Stimulated activated CD4-positive, alpha-beta T cell treated with anti-CD3 and anti-CD28 coated beads, TNF-alpha, amount 100 ng/mL, for 4 hours (primary cell): ENCODE results near the gene ALDH3B2.
A peak's percentile ranks its signal among the peaks of the same experiment; 100 is the strongest.
"Not testable (repeated sequence)": the region's sequence is repeated elsewhere in the genome, so short reads cannot be mapped to it uniquely, and the experiment has no call there.

Source experiments
- DNase-seq, 3 experiments: peaks; one replicate each; pipeline ENCODE4 v3.0.0-alpha.2; 2020; ENCODE audit warnings: low read depth in 3 of 3

Gene ALDH3B2

DNA sequence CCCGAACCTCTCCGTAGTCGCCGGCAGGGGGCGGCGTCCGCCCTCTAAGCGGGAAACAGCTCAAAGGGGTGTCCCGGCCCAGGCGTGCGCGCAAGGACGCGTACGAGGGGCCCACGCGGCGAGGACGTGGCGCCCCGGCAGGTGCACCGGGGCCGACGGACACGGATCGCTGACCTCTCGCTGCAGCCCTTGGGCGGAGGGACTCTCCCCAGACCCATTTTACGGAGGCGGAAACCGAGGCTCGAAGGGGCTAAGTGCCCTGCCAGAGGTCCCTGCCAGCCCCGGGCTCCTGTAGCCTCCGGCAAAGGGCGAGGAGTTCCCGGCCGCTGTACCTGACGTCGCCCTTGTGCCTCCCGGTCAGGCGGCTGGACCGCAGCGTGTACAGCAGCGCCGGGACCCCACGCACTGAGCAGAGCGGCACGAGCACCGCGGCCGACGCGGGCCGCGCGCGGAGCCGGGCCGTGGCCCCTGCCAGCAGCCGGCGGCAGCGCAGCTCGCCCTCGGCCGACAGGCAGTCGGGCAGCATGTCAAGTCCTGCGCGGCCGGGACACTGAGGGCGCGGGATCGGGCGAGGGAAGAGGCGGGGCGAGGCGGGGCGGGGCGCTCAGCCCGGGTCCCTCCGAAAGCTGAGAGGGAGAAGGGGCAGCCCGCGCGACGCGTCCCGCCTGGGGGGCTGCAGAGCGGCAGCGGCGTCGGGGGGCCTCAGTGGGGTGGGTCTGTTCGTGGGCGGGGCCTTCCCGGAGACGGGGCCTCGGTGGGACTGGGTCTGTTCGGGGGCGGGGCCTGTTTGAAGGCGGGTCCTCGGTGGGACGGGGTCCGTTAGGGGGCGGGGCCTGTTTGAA lies 44.8 kb downstream of the ALDH3B2 start, which contains the start of gene NUDT8:
Gene NUDT8, minus strand, starts transcription at position 552 of the 842 bp plus-strand sequence. Its CDS starts 26 bp downstream, at position 526.
- peak; percentile 77 to 99 (median 77) for DNase-seq

DNA sequence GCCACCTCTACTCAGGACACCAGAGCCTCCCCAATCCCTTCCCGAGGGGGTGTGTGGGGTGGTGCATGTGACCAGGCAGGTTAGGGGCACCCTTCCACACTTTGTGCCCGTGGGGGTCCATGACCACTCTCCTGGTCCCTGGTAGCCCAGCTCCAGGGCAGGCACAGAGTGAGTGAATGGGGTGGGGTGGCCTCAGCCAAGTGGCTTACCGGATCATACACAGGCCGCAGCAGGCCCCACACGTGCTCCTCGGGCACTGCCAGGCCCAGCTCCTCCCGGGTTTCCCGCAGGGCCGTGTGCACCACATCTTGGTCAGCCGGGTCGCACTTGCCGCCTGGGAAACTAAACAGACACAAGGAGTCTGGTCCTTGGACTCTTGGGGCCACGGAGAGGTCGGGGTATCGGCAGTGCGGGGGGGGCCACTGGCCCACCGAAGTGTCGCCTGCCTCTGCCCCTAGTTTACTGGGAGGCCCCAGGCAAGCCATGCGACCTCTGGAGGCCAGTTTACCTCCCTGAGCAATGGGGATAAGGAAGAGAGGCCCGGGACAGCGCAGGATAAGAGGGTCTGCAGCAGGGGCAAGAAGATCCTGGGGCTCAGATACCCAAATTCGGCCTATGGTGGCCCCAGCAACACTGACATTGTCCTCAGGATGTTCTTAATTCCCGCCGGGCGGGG lies 45.6 kb downstream of the ALDH3B2 start:
- no peak for DNase-seq

DNA sequence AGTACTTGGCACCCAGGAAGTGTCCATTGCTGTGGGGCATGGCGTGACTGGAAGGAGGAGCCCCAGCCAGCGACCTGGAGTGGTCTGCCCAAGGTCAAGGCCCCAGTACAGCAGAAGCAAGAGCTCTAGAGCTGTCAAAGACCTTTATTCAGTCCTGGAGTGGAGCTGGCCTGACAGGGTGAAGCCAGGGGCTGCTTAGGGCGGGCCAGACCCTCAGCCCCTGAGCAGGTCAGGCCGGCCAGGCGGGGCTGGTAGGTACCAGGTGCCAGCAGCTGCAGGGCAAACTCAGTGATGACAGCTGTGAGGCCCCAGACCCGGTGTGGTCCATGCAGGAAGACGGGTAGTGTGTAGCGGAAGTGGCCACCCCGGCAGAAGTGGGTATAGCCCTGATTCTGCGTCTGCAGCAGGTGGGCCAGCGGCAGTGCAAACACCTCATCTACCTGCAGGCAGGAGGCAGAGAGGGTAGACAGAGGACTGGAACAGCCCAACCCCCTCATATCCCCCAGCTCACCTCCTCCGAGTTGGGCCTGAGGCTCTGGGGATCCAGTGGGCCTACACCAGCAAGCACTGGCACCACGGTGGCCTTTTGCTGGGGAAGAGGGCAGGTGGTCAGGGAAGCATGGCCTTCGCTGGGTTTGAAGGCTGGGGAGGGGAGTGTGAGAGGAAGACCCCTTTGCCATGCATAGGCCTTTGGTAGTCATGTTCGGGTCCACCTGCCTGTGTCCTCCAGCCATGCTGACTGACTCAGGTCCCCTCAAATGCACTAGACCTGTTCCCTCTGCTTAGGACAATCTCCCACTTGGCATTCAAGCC lies 46.4 kb downstream of the ALDH3B2 start:
- no peak for DNase-seq

DNA sequence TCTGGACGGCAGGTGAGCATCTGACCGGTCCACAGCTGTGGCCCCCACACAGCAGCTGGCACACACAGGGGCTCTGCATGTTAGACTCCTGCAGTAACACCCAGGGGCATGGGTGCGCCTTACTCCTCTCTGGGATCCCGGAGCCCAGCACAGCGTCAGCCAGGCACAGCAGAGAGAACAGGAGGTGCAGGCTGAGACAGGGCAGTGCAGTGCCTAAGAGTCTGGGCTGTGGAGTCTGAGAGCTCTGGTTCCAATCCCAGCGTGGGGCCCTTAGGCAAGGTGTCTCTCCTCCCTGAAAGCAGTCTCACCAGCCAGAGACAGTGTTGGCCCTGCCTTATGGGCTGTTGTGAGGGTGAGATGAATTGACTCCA lies 47.0 kb downstream of the ALDH3B2 start:
- no peak for DNase-seq

DNA sequence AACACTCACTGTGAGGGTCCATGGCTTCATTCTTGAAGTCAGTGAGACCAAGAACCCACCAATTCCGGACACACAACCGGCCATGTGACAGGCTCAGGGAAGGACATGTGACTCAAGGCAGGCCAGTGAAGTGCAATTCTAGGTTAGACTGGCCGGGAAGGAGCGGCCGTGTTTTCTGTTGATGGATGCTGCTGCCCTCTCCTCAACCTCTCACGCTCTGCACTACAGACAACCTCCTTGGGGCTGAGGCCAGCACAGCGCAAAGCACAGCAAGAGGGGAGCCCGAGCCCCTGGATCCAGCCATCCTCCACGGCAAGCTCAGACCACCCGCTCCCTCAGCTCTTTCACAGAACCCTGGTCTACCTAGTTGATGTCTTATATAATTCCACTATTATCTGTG lies 47.5 kb downstream of the ALDH3B2 start:
- no peak for DNase-seq

DNA sequence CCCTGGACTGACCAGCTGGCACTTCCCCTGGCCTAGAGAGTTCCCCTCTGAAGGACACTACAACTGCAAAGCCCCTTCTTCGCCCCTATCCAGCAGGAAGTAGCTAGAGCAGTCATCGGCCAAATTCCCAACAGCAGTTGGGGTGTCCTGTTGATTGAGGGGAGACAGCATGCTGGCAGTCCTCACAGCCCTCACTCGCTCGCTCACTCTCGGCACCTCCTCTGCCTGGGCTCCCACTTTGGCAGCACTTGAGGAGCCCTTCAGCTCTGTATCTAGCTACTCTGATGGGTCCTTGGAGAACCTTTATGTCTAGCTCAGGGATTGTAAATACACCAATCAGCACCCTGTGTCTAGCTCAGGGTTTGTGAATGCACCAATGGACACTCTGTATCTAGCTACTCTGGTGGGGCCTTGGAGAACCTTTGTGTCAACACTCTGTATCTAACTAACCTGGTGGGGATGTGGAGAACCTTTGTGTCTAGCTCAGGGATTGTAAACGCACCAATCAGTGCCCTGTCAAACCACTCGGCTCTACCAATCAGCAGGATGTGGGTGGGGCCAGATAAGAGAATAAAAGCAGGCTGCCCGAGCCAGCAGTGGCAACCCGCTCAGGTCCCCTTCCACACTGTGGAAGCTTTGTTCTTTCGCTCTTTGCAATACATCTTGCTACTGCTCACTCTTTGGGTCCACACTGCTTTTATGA lies 48.1 kb downstream of the ALDH3B2 start:
- not testable (repeated sequence) for DNase-seq

DNA sequence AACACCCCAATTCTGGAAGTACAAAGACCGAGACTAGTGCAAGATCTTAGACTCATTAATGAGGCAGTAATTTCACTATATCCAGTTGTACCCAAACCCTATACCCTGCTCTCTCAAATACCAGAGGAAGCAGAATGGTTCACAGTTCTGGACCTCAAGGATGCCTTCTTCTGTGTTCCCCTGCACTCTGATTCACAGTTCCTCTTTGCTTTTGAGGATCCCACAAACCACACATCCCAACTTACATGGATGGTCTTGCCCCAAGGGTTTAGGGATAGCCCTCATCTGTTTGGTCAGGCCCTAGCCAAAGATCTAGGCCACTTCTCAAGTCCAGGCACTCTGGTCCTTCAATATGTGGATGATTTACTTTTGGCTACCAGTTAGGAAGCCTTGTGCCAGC lies 50.6 kb downstream of the ALDH3B2 start:
- not testable (repeated sequence) for DNase-seq

DNA sequence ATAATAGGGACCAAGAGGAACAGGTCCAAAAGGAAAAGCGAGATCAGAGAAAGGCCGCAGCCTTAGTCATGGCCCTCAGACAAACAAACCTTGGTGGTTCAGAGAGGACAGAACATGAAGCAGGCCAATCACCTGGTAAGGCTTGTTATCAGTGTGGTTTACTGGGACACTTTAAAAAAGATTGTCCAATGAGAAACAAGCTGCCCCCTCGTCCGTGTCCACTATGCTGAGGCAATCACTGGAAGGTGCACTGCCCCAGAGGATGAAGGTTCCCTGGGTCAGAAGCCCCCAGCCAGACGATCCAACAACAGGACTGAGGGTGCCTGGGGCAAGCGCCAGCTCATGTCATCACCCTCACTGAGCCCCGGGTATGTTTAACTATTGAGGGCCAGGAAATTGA lies 51.5 kb downstream of the ALDH3B2 start:
- DNase-seq: not testable (repeated sequence)

DNA sequence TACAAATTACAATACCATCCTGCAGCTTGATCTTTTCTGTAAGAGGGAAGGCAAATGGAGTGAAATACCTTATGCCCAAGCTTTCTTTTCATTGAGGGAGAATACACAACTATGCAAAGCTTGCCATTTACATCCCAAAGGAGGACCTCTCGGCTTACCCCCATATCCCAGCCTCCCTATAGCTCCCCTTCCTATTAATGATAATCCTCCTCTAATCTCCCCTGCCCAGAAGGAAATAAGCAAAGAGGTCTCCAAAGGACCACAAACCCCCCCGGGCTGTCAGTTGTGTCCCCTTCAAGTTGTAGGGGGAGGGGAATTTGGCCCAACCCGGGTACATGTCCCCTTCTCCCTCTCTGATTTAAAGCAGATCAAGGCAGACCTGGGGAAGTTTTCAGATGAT lies 52.5 kb downstream of the ALDH3B2 start:
- not testable (repeated sequence) for DNase-seq

DNA sequence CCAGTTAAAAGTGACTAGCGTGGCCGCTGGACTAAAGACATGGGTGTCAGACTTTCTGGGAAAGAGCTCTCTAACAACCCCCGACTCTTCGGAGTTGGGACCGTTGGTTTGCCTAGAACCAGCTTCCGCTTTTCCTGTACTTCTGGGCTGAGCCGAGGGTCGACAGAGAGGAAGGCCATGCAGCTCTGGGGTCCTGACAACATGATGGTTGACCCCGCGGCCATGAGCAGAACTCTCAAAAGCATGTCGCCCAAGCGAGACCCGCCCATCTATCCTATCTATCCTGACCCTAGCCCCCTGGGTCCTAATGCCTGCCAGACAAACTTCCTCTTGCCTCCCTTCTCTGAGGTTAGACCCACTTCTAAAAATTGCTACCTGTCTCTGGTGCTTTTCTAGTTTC lies 53.8 kb downstream of the ALDH3B2 start:
- DNase-seq: not testable (repeated sequence)

DNA sequence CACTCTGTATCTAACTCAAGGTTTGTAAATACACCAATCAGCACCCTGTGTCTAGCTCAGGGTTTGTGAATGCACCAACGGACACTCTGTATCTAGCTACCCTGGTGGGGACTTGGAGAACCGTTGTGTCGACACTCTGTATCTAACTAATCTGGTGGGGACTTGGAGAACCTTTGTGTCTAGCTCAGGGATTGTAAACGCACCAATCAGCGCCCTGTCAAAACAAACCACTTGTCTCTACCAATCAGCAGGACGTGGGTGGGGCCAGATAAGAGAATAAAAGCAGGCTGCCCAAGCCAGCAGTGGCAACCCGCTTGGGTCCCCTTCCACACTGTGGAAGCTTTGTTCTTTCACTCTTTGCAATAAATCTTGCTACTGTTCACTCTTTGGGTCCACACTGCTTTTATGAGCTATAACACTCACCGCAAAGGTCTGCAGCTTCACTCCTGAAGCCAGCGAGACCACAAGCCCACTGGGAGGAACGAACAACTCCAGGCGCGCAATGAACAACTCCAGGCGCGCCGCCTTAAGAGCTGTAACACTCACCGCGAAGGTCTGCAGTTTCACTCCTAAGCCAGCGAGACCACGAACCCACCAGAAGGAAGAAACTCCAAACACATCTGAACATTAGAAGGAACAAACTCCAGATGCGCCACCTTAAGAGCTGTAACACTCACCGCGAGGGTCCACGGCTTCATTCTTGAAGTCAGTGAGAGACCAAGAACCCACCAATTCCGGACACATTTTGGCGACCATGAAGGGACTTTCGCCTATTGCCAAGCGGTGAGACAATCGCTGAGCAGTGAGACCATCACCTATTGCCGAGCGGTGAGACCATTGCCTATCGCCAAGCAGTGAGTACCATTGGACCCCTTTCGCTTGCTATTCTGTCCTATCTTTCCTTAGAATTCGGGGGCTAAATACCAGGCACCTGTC lies 54.5 kb downstream of the ALDH3B2 start:
- DNase-seq: not testable (repeated sequence)

DNA sequence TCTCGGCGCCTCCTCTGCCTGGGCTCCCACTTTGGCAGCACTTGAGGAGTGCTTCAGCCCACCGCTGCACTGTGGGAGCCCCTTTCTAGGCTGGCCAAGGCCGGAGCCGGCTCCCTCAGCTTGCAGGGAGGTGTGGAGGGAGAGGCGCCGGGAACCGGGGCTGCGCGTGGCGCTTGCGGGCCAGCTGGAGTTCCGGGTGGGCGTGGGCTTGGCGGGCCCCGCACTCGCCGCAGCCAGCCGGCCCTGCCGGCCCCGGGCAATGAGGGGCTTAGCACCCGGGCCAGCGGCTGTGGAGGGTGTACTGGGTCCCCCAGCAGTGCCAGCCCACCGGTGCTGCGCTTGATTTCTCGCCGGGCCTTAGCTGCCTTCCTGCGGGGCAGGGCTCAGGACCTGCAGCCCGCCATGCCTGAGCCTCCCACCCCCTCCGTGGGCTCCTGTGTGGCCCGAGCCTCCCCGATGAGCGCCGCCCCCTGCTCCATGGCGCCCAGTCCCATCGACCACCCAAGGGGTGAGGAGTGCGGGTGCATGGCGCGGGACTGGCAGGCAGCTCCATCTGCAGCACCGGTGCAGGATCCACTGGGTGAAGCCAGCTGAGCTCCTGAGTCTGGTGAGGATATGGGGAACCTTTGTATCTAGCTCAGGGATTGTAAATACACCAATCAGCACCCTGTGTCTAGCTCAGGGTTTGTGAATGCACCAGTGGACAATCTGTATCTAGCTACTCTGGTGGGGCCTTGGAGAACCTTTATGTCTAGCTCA lies 55.3 kb downstream of the ALDH3B2 start:
- not testable (repeated sequence) for DNase-seq

DNA sequence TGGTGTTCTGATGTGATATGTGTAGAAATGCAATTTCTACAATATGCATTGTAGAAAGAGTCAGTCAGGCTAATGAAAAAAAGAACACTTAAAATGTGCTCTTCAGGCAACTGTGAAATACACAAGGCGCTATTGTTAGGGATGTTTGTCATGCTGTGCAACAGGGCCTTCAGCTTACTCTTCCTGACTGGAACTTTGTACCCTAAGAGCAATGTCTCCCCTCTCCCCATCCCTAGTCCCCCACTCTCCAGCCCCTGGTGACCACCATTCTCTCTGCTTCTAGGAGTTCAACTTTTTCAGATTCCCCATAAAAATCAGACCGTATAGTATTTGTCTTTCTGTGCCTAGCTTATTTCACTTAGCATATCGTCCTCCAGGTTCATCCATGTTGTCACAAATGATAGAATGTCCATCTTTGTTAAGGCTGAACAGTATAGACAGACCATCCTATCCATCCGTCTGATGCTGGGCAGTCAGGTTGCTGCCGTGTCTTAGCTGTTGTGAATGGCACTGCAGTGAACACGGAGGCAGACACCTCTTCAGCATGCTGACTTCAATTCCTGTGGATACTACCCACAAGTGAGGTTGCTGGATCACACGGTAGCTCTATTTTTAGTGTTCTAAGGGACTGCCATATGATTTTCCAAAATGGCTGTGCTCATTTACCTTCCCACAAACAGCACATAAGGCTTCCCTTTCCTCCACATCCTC lies 57.0 kb downstream of the ALDH3B2 start:
- no peak for DNase-seq

DNA sequence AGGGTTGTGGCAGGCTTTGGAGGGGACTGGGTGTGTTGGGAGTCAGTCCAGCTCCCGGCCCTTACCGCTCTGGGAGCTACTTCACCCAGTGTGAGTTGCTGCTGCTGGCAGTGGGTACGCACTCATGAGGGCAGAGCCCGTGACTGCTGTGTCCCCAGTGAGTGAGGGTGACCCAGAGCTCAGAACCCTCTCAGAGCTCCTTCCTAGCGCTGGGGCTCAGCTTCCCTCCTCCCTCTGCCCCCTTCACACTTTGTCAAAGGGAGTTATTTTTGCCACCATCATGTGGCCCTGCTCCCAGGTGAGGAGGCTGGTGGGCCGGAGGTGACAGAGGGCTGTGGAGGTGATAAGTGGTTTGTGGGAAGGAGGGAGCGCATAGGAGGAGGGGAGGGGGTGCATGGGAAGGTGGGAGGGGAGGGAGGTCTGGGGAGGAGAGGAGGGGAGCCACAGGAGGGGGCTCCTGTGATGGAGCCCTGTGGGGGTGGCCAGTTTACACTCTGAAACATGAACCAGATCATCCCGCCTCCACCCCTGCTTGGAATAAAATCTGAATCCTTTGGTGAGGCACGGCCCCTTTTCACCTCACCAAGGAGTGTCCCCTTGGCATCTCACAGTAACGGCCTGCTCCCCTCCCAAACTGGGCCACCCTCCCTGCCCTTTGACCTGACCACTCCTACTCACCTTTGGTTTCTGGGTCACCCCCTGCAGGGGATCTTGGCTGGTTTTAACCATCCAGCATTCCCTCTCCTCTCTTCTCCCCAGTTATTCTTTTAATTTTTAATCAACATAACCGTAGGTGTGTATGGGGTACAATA lies 57.8 kb downstream of the ALDH3B2 start:
- DNase-seq: no peak

DNA sequence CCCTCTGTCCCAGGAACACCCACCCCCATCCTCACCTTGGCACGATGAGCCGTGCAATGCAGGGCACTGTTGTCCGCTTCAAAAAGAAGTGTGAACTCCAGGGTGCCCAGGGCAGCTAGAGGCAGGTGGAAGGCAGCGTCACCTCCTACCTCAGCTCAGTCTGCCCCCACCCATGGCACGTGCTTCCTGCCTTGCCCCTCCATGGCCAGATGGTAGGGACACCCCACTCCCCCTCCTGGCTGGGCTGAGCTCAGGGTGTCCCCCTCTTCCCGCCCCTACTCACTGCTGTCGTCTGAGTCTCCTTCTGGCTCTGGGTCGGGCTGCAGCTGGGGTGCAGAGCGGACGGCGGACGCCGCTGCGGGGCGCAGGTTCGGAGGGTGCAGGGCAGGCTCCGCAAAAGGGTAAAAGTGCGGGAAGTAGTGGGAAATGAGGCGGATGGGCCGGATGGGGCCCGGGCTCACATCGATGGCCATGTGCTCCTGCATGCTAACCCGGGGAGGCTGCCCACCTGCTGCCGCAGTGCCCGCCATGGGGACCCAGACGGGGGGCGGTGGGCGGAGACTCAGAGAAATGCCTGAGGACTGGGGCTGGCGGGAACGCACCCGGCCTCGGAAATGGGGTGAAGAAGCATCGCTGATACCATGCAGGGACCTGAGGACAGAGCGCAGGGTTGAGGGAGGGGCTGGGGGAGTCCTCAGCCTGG lies 58.5 kb downstream of the ALDH3B2 start:
- DNase-seq: no peak

DNA sequence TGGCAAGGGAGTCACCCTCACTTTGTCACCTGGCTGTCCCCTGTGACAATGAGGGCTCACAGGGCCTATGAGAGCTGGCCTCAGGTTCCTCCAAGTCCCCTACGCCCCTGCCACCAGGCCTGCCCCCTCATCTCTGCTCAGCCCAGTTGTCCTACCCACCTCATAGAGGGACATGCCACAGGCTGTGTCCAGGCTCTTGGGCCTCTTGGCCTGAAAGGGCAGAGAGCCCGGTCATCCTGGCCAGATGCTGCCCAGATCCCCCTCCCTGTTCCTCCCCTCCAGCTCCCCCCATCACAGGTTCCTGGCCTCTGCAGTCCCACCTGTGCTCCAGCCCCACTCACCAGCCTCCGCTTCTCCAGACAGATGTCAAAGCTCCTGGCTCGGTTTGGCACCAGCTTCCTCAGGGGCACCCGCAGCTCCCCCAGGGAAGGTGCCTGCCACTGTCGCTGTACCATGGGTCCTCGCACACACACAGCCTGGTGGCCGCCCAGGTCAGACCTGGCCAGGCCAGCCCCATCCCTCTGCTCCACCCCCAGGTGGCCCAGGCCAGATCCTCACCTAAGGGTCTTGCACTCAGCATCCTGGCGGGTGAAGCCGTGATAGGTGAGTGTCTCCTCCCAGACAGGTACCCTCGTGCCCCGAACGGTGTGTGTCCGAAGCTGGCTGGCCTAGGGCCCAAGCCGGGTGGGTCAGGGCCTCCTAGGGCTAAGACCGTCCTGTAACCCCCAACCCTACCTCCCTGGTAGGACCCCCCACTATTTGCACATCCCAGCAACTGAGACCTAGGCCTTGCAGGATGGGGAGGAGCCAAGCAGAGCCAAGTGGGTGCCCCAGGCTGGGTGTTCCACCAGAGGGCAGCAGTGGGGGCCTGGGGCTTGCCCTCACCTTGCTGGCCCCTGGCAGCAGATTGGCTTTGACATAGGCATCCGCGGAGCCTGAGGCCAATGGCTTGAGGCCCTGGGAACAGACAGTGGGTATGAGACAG lies 59.4 kb downstream of the ALDH3B2 start:
- no peak for DNase-seq
